Measurements from ENCODE around the gene BPGM. TPM values are rescaled to one million over a fixed set of nuclear protein-coding genes. Genes with fewer than 3 reads are reported as not detected.

BPGM gene
- total and polyA plus RNA-seq, 4 donors: 14.3 to 59.8 (median 19.5) TPM

GRCh38 chr7:134629445-134629844 is 17.2 kb upstream of the BPGM start:
- no peak overlapping the region for H3K4me3 ChIP-seq
- ATAC-seq (ENCODE audit: insufficient read depth, low FRiP score): no peak
- no peak for TF ChIP-seq CTCF (IDR thresholded peaks at IDR 0.05; ENCODE audit: control extremely low read depth, extremely low read depth)
- no peak overlapping the region for H3K9ac ChIP-seq (ENCODE audit: insufficient read depth in 1 of 2, low read length in 2 of 2)
- no peaks in the 10 kb centered on the region for H3K9me3 ChIP-seq (ENCODE audit: control insufficient read depth in 4 of 4, insufficient read depth in 3 of 4, low read length in 3 of 4)
- no peak for DNase-seq
- peaks cover 0 to 16% (median 5%) of the 10 kb centered on the region in 3 donors for H3K27me3 ChIP-seq (ENCODE audit: control insufficient read depth in 3 of 3, insufficient read depth in 3 of 3, low read length in 2 of 3)
- H3K27ac ChIP-seq (ENCODE audit: low read depth in 1 of 2, low read length in 1 of 2): no peak overlapping the region
- no peaks in the 10 kb centered on the region for H3K4me1 ChIP-seq (ENCODE audit: control insufficient read depth in 5 of 5, insufficient read depth in 5 of 5, low read length in 5 of 5)
- H3K36me3 ChIP-seq (ENCODE audit: control insufficient read depth in 4 of 4, insufficient read depth in 4 of 4, low read length in 4 of 4): no peaks in the 10 kb centered on the region

GRCh38 chr7:134630237-134630636 is 16.4 kb upstream of the BPGM start:
- Histone ChIP-seq H3K9me3 (ENCODE audit: control insufficient read depth in 4 of 4, insufficient read depth in 3 of 4, low read length in 3 of 4) (no peaks in the 10 kb centered on the region), H3K27me3 (ENCODE audit: control insufficient read depth in 3 of 3, insufficient read depth in 3 of 3, low read length in 2 of 3) (peaks cover 0 to 10% (median 5%) of the 10 kb centered on the region in 3 donors), H3K4me3 (no peak overlapping the region), H3K4me1 (ENCODE audit: control insufficient read depth in 5 of 5, insufficient read depth in 5 of 5, low read length in 5 of 5) (peaks cover 0 to 2% (median 0%) of the 10 kb centered on the region in 5 donors), H3K36me3 (ENCODE audit: control insufficient read depth in 4 of 4, insufficient read depth in 4 of 4, low read length in 4 of 4) (no peaks in the 10 kb centered on the region), H3K27ac (ENCODE audit: low read depth in 1 of 2, low read length in 1 of 2) (no peak overlapping the region), H3K9ac (ENCODE audit: insufficient read depth in 1 of 2, low read length in 2 of 2) (no peak overlapping the region)
- 69 to 83% methylated on average over 1 of the region's 1 CpG for WGBS, 2 donors
- no peak for TF ChIP-seq CTCF (IDR thresholded peaks at IDR 0.05; ENCODE audit: control extremely low read depth, extremely low read depth)
- ATAC-seq (ENCODE audit: insufficient read depth, low FRiP score) (no peak), DNase-seq (no peak)

GRCh38 chr7:134630893-134631292 is 15.8 kb upstream of the BPGM start:
- Histone ChIP-seq H3K4me3 (no peak overlapping the region), H3K36me3 (ENCODE audit: control insufficient read depth in 4 of 4, insufficient read depth in 4 of 4, low read length in 4 of 4) (no peaks in the 10 kb centered on the region), H3K9ac (ENCODE audit: insufficient read depth in 1 of 2, low read length in 2 of 2) (no peak overlapping the region), H3K27ac (ENCODE audit: low read depth in 1 of 2, low read length in 1 of 2) (no peak overlapping the region), H3K27me3 (ENCODE audit: control insufficient read depth in 3 of 3, insufficient read depth in 3 of 3, low read length in 2 of 3) (peaks cover 0 to 10% (median 5%) of the 10 kb centered on the region in 3 donors), H3K9me3 (ENCODE audit: control insufficient read depth in 4 of 4, insufficient read depth in 3 of 4, low read length in 3 of 4) (no peaks in the 10 kb centered on the region), H3K4me1 (ENCODE audit: control insufficient read depth in 5 of 5, insufficient read depth in 5 of 5, low read length in 5 of 5) (peaks cover 0 to 3% (median 0%) of the 10 kb centered on the region in 5 donors)
- TF ChIP-seq CTCF (IDR thresholded peaks at IDR 0.05; ENCODE audit: control extremely low read depth, extremely low read depth): no peak
- ATAC-seq (ENCODE audit: insufficient read depth, low FRiP score) (no peak), DNase-seq (no peak)

GRCh38 chr7:134632052-134632451 is 14.6 kb upstream of the BPGM start:
- no peak for TF ChIP-seq CTCF (IDR thresholded peaks at IDR 0.05; ENCODE audit: control extremely low read depth, extremely low read depth)
- Histone ChIP-seq H3K4me3 (no peak overlapping the region), H3K4me1 (ENCODE audit: control insufficient read depth in 5 of 5, insufficient read depth in 5 of 5, low read length in 5 of 5) (peaks cover 0 to 3% (median 0%) of the 10 kb centered on the region in 5 donors), H3K27me3 (ENCODE audit: control insufficient read depth in 3 of 3, insufficient read depth in 3 of 3, low read length in 2 of 3) (peaks cover 0 to 7% (median 4%) of the 10 kb centered on the region in 3 donors), H3K9ac (ENCODE audit: insufficient read depth in 1 of 2, low read length in 2 of 2) (no peak overlapping the region), H3K36me3 (ENCODE audit: control insufficient read depth in 4 of 4, insufficient read depth in 4 of 4, low read length in 4 of 4) (no peaks in the 10 kb centered on the region), H3K27ac (ENCODE audit: low read depth in 1 of 2, low read length in 1 of 2) (no peak overlapping the region), H3K9me3 (ENCODE audit: control insufficient read depth in 4 of 4, insufficient read depth in 3 of 4, low read length in 3 of 4) (no peaks in the 10 kb centered on the region)
- DNase-seq (no peak), ATAC-seq (ENCODE audit: insufficient read depth, low FRiP score) (no peak)
